LNCAP (cell line): ENCODE measurements around the gene RAPGEF1.

ENCODE experiments used
- CTCF ChIP-seq: fragments of 450-650 bp; IDR thresholded peaks from 2 replicates; pipeline ENCODE4 v1.5.1; 2017; ENCODE audit warnings: mild to moderate bottlenecking

RAPGEF1 gene

GRCh38 chr9:131614340-131614915, 125.4 kb downstream of the RAPGEF1 start:
- TF ChIP-seq CTCF: no peak

DNA sequence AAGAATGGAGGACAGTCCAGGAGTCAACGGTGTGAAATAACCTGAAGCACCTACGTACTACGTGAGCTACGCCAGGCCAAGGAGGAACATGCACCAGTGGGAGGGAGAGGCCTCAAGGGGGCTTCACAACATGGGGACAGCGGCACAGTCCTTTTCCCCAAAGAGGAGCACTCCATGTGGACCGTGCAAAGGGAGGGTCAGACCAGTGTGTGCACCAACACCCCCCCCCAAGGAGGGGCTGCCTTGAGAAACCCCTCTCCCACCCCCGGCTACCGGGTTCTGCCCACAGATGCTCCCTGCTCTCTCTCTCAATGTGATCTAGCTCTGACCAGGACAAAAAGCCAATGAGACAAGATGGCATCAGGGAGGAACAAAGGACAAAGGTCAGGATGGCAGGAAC, 126.0 kb downstream of the RAPGEF1 start:
- no peak for TF ChIP-seq CTCF

- no peak for TF ChIP-seq CTCF
Observed at GRCh38 chr9:131612851-131613250, 127.0 kb downstream of the RAPGEF1 start.

- TF ChIP-seq CTCF: no peak
Observed at GRCh38 chr9:131611586-131612315, 128.1 kb downstream of the RAPGEF1 start.

- no peak for TF ChIP-seq CTCF
Observed at GRCh38 chr9:131610231-131610761, 129.6 kb downstream of the RAPGEF1 start.

- TF ChIP-seq CTCF: no peak
Observed at GRCh38 chr9:131609099-131609830, 130.6 kb downstream of the RAPGEF1 start.

- no peak for TF ChIP-seq CTCF
Observed at GRCh38 chr9:131608493-131609037, 131.3 kb downstream of the RAPGEF1 start.
